ENCODE measurements around the gene PRG2. TPM values are rescaled to one million over a fixed set of nuclear protein-coding genes. Genes with fewer than 3 reads are reported as not detected.

The PRG2 gene
- total RNA-seq, 4 donors from 2014 or later: 0.22 to 0.94 (median 0.71) TPM; not detected in 1

DNA sequence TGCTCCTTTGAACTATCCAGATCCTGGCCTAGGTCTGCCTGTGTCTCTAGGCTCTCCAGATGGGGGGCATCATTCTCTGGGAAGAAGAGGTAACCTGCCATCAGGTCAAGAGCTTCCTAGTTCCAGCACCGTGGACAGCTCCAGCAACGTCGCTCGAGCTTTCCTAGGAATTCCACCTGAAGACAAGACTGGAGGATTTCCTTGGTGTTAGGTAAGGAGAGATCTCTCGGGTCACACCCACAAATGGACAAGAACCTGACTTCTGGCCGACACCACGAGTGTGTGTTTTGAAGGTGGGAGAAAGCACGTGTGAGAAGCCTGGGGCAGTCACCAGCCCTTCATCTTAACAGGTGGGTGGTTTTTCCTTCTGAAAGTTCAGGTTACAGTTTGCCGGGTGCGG is 10.7 kb downstream of the PRG2 start:
- Histone ChIP-seq H3K4me1 (no peaks in the 10 kb centered on the region), H3K9me3 (no peaks in the 10 kb centered on the region), H3K36me3 (no peaks in the 10 kb centered on the region), H3K27ac (no peak overlapping the region), H3K4me3 (replicated peaks in 1 of 3) (no peak overlapping the region), H3K27me3 (no peaks in the 10 kb centered on the region)
- intact Hi-C loops (cut with DNase I): no loop called here
- no peak for TF ChIP-seq POLR2A (IDR thresholded peaks at IDR 0.05)
- TF ChIP-seq, protein P1, sequence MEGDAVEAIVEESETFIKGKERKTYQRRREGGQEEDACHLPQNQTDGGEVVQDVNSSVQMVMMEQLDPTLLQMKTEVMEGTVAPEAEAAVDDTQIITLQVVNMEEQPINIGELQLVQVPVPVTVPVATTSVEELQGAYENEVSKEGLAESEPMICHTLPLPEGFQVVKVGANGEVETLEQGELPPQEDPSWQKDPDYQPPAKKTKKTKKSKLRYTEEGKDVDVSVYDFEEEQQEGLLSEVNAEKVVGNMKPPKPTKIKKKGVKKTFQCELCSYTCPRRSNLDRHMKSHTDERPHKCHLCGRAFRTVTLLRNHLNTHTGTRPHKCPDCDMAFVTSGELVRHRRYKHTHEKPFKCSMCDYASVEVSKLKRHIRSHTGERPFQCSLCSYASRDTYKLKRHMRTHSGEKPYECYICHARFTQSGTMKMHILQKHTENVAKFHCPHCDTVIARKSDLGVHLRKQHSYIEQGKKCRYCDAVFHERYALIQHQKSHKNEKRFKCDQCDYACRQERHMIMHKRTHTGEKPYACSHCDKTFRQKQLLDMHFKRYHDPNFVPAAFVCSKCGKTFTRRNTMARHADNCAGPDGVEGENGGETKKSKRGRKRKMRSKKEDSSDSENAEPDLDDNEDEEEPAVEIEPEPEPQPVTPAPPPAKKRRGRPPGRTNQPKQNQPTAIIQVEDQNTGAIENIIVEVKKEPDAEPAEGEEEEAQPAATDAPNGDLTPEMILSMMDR (IDR thresholded peaks at IDR 0.05): no peak
- 27 to 30% methylated on average over 9 to 10 of the region's 10 CpGs for WGBS, 2 donors
- peak; percentile 12 to 43 for DNase-seq

DNA sequence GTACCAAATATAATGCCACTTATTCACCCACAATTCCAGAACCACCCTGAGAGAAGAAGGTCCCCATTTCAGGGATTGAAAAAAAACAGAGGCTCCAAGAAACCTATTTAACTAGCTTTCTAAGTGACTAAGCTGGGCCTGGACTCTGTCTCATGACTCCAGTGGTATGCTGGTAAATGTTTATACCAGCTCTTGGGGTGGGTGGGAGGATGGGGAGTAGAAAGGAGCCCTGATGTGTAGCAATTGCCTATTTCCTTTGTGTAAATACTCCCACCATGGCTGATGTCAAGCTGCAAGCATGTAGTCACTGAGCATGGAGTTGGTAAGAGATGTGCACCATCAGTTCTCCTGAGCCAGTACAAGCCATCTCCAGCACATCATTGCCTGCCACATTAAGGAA is 12.3 kb downstream of the PRG2 start:
- intact Hi-C loops (cut with DNase I): no loop called here
- no peaks in the 10 kb centered on the region for H3K36me3 ChIP-seq
- no peak for DNase-seq

DNA sequence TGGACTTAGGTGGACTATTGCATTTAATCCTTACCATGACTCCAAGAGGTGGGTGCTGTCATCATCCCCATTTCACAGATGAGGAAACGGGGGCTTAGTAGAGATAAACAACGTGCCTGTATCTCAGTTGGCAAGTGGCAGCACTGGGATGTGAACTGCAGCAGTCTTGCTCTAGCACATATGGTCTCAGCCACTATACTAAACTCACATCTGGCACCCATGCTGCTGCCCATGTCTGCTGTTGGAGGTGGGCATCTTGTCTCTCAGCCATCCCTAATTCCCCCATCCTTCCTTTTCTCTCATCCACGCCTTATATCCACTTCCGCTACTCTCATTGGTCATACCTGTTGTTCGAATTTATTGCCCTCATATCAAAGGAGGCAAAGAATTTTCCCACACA is 13.3 kb downstream of the PRG2 start:
- H3K27ac ChIP-seq: no peak overlapping the region
- no peaks in the 10 kb centered on the region for H3K27me3 ChIP-seq
- H3K4me3 ChIP-seq (replicated peaks in 1 of 3): no peak overlapping the region
- DNase-seq: no peak
- H3K4me1 ChIP-seq: no peaks in the 10 kb centered on the region
- intact Hi-C loops (cut with DNase I): no loop called here
- WGBS, 2 donors: 74 to 82% methylated on average over 5 of the region's 5 CpGs
- no peaks in the 10 kb centered on the region for H3K9me3 ChIP-seq
- TF ChIP-seq POLR2A (IDR thresholded peaks at IDR 0.05): no peak
- TF ChIP-seq, protein P1 (IDR thresholded peaks at IDR 0.05): no peak
- H3K36me3 ChIP-seq: no peaks in the 10 kb centered on the region

More for the DNA sequence above, 12.3 kb downstream of the PRG2 start:
- TF ChIP-seq, protein P1 (IDR thresholded peaks at IDR 0.05): no peak
- TF ChIP-seq POLR2A (IDR thresholded peaks at IDR 0.05): no peak
- no peaks in the 10 kb centered on the region for H3K4me1 ChIP-seq
- H3K4me3 ChIP-seq (replicated peaks in 1 of 3): no peak overlapping the region
- no peak overlapping the region for H3K27ac ChIP-seq
- no peaks in the 10 kb centered on the region for H3K9me3 ChIP-seq
- no peaks in the 10 kb centered on the region for H3K27me3 ChIP-seq

DNA sequence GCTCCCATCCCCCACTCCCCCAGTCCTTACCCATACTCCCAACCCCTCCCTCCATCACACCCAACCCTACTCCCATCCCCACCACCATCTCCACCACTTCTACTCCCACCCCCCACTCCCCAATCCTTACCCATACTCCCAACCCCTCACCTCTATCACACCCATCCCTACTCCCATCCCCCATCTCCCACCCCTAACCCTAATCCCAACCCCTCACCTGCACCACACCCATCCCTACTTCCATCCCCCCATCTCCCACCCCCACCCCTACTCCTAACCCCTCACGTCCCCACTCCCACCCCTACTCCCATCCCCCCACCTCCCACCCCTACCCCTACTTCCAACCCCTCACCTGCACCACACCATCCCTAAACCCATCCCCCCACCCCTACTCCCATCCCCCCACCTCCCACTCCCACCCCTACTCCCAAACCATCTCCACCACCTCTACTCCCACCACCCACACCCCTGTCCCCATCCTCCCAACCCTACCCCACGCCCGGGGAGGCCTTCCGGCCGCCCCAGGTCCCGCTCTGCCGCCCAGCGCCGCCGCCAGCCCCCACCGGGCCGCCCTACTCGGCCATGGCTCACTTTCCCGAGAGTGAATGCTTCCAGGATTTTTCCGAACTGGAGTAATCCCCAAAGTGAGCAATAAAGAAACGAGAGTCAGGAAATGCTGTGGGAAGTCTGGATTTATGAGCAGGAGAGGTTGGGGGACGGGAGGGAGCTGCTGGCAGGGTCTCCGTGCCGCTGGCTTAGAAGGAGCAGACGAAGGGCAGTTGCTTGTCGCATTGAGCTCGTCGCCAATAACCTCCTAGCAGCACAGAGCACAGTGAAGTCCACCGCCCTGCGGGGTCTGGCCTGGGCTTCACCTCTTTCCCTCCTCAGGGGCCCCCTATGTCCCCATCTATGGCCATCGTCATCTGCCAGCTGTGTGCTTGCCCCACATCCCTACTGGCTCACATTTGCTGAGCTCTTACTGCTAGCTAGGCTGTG is 14.1 kb downstream of the PRG2 start:
- intact Hi-C loops (cut with DNase I): no loop called here
- WGBS, 2 donors: 75 to 77% methylated on average over 20 to 26 of the region's 26 CpGs
- H3K4me3 ChIP-seq (replicated peaks in 1 of 3): no peak overlapping the region

More for the DNA sequence above, 14.1 kb downstream of the PRG2 start:
- Histone ChIP-seq H3K4me1 (no peaks in the 10 kb centered on the region), H3K36me3 (no peaks in the 10 kb centered on the region), H3K27me3 (no peaks in the 10 kb centered on the region), H3K27ac (no peak overlapping the region), H3K9me3 (no peaks in the 10 kb centered on the region)
- DNase-seq: no peak
- TF ChIP-seq, protein P1 (IDR thresholded peaks at IDR 0.05): no peak
- TF ChIP-seq POLR2A (IDR thresholded peaks at IDR 0.05): no peak
